H1 (cell line): ENCODE results near the gene TMSB10. TPM values are rescaled to one million over a fixed set of nuclear protein-coding genes. Genes with fewer than 3 reads are reported as not detected.

Source experiments
- CTCF ChIA-PET: fragments of 300-600 bp; sonication (Branson Sonifier 250); formaldehyde crosslinking; loops from one replicate; lab custom pipeline; 2021; ENCODE audit not compliant: partially characterized antibody; lab: Charles Lee
- POLR2A ChIA-PET: fragments of 300-600 bp; sonication (Branson Sonifier 250); formaldehyde crosslinking; loops from one replicate; lab custom pipeline; 2021; ENCODE audit warnings: inconsistent platforms; ENCODE audit not compliant: partially characterized antibody; lab: Charles Lee
- DNase-seq, 2 experiments: peaks; one replicate each; pipeline versions ENCODE4 v3.0.0 to v3.0.0-alpha.2; 2010 to 2022; ENCODE audit warnings: low spot score in 2 of 2, low read depth in 1 of 2, mixed read lengths in 1 of 2
- FAIRE-seq: peaks from 2 replicates; lab custom pipeline; 2011; peaks lifted over from hg19 to GRCh38; lab: Jason Lieb, UNC
- H2AFZ ChIP-seq: 2 replicates; pipeline ENCODE4 v1.8.1; 2012; ENCODE audit warnings: low read length, inconsistent platforms
- H2AK5ac ChIP-seq: 2 replicates; pipeline ENCODE4 v1.6.1; 2013; ENCODE audit warnings: low read depth, low read length
- H2BK120ac ChIP-seq: replicated peaks from 2 replicates; pipeline ENCODE3; 2013; ENCODE audit warnings: low read depth, low read length, inconsistent platforms
- H2BK12ac ChIP-seq: 2 replicates; pipeline ENCODE4 v1.6.1; 2013; ENCODE audit warnings: low read depth, low read length
- H2BK15ac ChIP-seq: 2 replicates; pipeline ENCODE4 v1.6.1; 2013; ENCODE audit warnings: low read length
- H2BK20ac ChIP-seq: 2 replicates; pipeline ENCODE4 v1.6.1; 2013; ENCODE audit warnings: low read length
- H2BK5ac ChIP-seq: 2 replicates; pipeline ENCODE4 v1.6.1; 2013; ENCODE audit warnings: low read depth, low read length
- H3K14ac ChIP-seq: 2 replicates; pipeline ENCODE4 v1.6.1; 2013; ENCODE audit warnings: inconsistent platforms; ENCODE audit not compliant: insufficient read length
- H3K18ac ChIP-seq: 2 replicates; pipeline ENCODE4 v1.6.1; 2013; ENCODE audit warnings: low read length; ENCODE audit errors: extremely low read depth
- H3K23ac ChIP-seq: 2 replicates; pipeline ENCODE4 v1.6.1; 2013; ENCODE audit warnings: inconsistent platforms; ENCODE audit not compliant: insufficient read length
- H3K23me2 ChIP-seq: 2 replicates; pipeline ENCODE4 v1.6.1; 2013; ENCODE audit warnings: low read depth, low read length
- H3K27ac ChIP-seq: 2 replicates; pipeline ENCODE4 v1.6.1; 2011; ENCODE audit warnings: low read depth, low read length, inconsistent platforms
- H3K27me3 ChIP-seq, 4 experiments: replicated peaks in 1 of 4; 1 replicate in 1 of 4; 2 replicates in 3 of 4; pipeline versions ENCODE4 v1.6.1 to v1.8.1; 2011 to 2013; ENCODE audit warnings: low read length in 3 of 4, mild to moderate bottlenecking in 3 of 4, inconsistent platforms in 2 of 4, mixed read lengths in 2 of 4, moderate library complexity in 1 of 4; ENCODE audit not compliant: control insufficient read depth in 3 of 4, insufficient read depth in 3 of 4; ENCODE audit errors: extremely low read depth in 1 of 4
- H3K36me3 ChIP-seq, 4 experiments: 2 replicates each; pipeline versions ENCODE4 v1.6.1 to v1.8.1; 2011 to 2013; ENCODE audit warnings: mild to moderate bottlenecking in 4 of 4, low read length in 3 of 4, moderate library complexity in 2 of 4, control low read depth in 1 of 4, inconsistent platforms in 1 of 4; ENCODE audit not compliant: insufficient read depth in 4 of 4, control insufficient read depth in 2 of 4
- H3K4ac ChIP-seq: replicated peaks from 2 replicates; pipeline ENCODE3; 2013; ENCODE audit warnings: low read length, low read depth, mixed read lengths, inconsistent platforms; ENCODE audit not compliant: insufficient read length
- H3K4me1 ChIP-seq, 4 experiments: replicated peaks in 1 of 4; 1 replicate in 1 of 4; 2 replicates in 3 of 4; pipeline versions ENCODE4 v1.6.1 to v1.8.1; 2011 to 2013; ENCODE audit warnings: low read length in 3 of 4, inconsistent platforms in 2 of 4, mixed read lengths in 1 of 4; ENCODE audit not compliant: insufficient read depth in 4 of 4, control insufficient read depth in 3 of 4
- H3K4me2 ChIP-seq, 2 experiments: 2 replicates each; pipeline versions ENCODE4 v1.6.1 to v1.8.1; 2011 to 2013; ENCODE audit warnings: low read depth in 2 of 2, low read length in 2 of 2, control low read depth in 1 of 2, inconsistent platforms in 1 of 2, mild to moderate bottlenecking in 1 of 2; ENCODE audit not compliant: insufficient read depth in 1 of 2
- H3K4me3 ChIP-seq, 4 experiments: fragments of 200-600, 300-600 bp in 1 of 4; sonication (generic), shearing (Covaris generic), sonication (Bioruptor Twin) in 1 of 4; 2 replicates each; pipeline versions ENCODE4 v1.5.1 to v1.8.1; 2011 to 2016; ENCODE audit warnings: low read length in 4 of 4, low read depth in 3 of 4, control low read depth in 2 of 4, inconsistent platforms in 2 of 4, mild to moderate bottlenecking in 2 of 4, mixed read lengths in 1 of 4, moderate library complexity in 1 of 4; ENCODE audit not compliant: insufficient read depth in 2 of 4; ENCODE audit errors: extremely low read depth in 1 of 4
- H3K56ac ChIP-seq: replicated peaks from 2 replicates; pipeline ENCODE3; 2013; ENCODE audit warnings: low read depth, mild to moderate bottlenecking, mixed read lengths, low read length, inconsistent platforms; ENCODE audit not compliant: insufficient read length
- H3K79me1 ChIP-seq: 2 replicates; pipeline ENCODE4 v1.6.1; 2013; ENCODE audit warnings: low read depth, low read length, control low read depth
- H3K79me2 ChIP-seq, 2 experiments: 2 replicates each; pipeline versions ENCODE4 v1.6.1 to v1.8.1; 2012 to 2013; ENCODE audit warnings: low read length in 2 of 2, mild to moderate bottlenecking in 2 of 2, inconsistent platforms in 1 of 2; ENCODE audit not compliant: insufficient read depth in 2 of 2, control insufficient read depth in 1 of 2
- H3K9ac ChIP-seq, 4 experiments: replicated peaks in 1 of 4; 1 replicate in 1 of 4; 2 replicates in 3 of 4; pipeline versions ENCODE4 v1.6.1 to v1.8.1; 2011 to 2013; ENCODE audit warnings: low read depth in 3 of 4, low read length in 3 of 4, control low read depth in 2 of 4, mild to moderate bottlenecking in 2 of 4, moderate library complexity in 2 of 4, inconsistent platforms in 1 of 4; ENCODE audit errors: extremely low read depth in 1 of 4
- H3K9me3 ChIP-seq, 2 experiments: 2 replicates each; pipeline versions ENCODE4 v1.6.1 to v1.8.1; 2012 to 2013; ENCODE audit warnings: mild to moderate bottlenecking in 2 of 2, moderate library complexity in 2 of 2, control low read depth in 1 of 2, inconsistent platforms in 1 of 2, low read depth in 1 of 2, low read length in 1 of 2, mixed read lengths in 1 of 2; ENCODE audit not compliant: insufficient read depth in 2 of 2
- H4K20me1 ChIP-seq, 2 experiments: replicated peaks in 1 of 2; 2 replicates each; pipeline versions ENCODE3 to v1.8.1; 2011 to 2013; ENCODE audit warnings: inconsistent platforms in 2 of 2, low read length in 2 of 2, mild to moderate bottlenecking in 1 of 2; ENCODE audit not compliant: insufficient read depth in 2 of 2, control insufficient read depth in 1 of 2
- H4K5ac ChIP-seq: 2 replicates; pipeline ENCODE4 v1.6.1; 2013; ENCODE audit warnings: low read length, low read depth, mixed read lengths, inconsistent platforms; ENCODE audit not compliant: insufficient read length
- H4K8ac ChIP-seq: 2 replicates; pipeline ENCODE4 v1.8.0; 2013; ENCODE audit warnings: mild to moderate bottlenecking, moderate library complexity, low read length, inconsistent platforms; ENCODE audit not compliant: insufficient read depth; ENCODE audit errors: extremely low read depth
- H4K91ac ChIP-seq: replicated peaks from 2 replicates; pipeline ENCODE3; 2013; ENCODE audit warnings: low read length, mixed read lengths, inconsistent platforms; ENCODE audit not compliant: insufficient read length
- EZH2 ChIP-seq: fragments of 200-600 bp; sonication (generic); IDR thresholded peaks from 2 replicates; pipeline ENCODE4 v1.7.1; 2012; ENCODE audit warnings: low read depth, mild to moderate bottlenecking, moderate library complexity, low read length, inconsistent platforms; ENCODE audit not compliant: severe bottlenecking
- FOSL1 ChIP-seq: IDR thresholded peaks from 2 replicates; pipeline ENCODE4 v1.6.1; 2011; ENCODE audit warnings: mild to moderate bottlenecking, low read depth, low read length, moderate library complexity; ENCODE audit not compliant: insufficient read depth
- HDAC6 ChIP-seq: IDR thresholded peaks from one replicate; pipeline ENCODE4 v1.7.1; 2012; ENCODE audit warnings: low read depth, mild to moderate bottlenecking, inconsistent platforms, low read length, moderate library complexity
- KDM1A ChIP-seq: fragments of 200-600, 300-600 bp; sonication (generic); IDR thresholded peaks from 2 replicates; pipeline ENCODE4 v1.7.1; 2016; ENCODE audit warnings: mild to moderate bottlenecking, low read length, borderline replicate concordance
- KDM5A ChIP-seq: fragments of 200-600 bp; IDR thresholded peaks from 2 replicates; pipeline ENCODE4 v1.7.1; 2012; ENCODE audit warnings: mild to moderate bottlenecking, low read length, inconsistent platforms, mixed read lengths
- TBP ChIP-seq: IDR thresholded peaks from 2 replicates; pipeline ENCODE4 v1.6.1; 2011; ENCODE audit warnings: low read depth, low read length, improper control_type of control experiment
- USF2 ChIP-seq: IDR thresholded peaks from 2 replicates; pipeline ENCODE4 v1.6.1; 2011; ENCODE audit warnings: low read length, improper control_type of control experiment
- ZNF274 ChIP-seq: IDR thresholded peaks from 2 replicates; pipeline ENCODE4 v1.7.0; 2012; ENCODE audit warnings: low read length, borderline replicate concordance; ENCODE audit errors: extremely low read depth
- WGBS, 2 experiments: shearing (Covaris generic) in 1 of 2; methylation state at CpG; one replicate each; pipeline versions ENCODE4 v1.1.6 to v1.1.7; 2013 to 2015; ENCODE audit warnings: low lambda C conversion rate in 2 of 2, mixed read lengths in 2 of 2, inconsistent platforms in 1 of 2, low coverage in 1 of 2, missing lambda C conversion rate in 1 of 2; ENCODE audit not compliant: insufficient replicate concordance in 2 of 2, insufficient coverage in 1 of 2, insufficient read length in 1 of 2; ENCODE audit errors: extremely low coverage in 1 of 2, missing lambda C conversion rate in 1 of 2; 5-methylcytosine and 5-hydroxymethylcytosine counted together
- polyA plus RNA-seq, 7 experiments: library from polyadenylated mRNA; depleted of rRNA in 3 of 7; stranded (reverse) in 5 of 7; unstranded in 2 of 7; fragments of >200 nt in 5 of 7; fragments of 200-250 nt in 2 of 7; gene quantifications; 1 replicate in 5 of 7; 2 replicates in 1 of 7; 4 replicates in 1 of 7; pipeline versions ENCODE4 v1.2.1 to v1.2.3, GENCODE V29; 2011 to 2013; ENCODE audit warnings: missing spikeins in 2 of 7, mixed read lengths in 2 of 7
- total RNA-seq: library from RNA; stranded (reverse); fragmentation: NEBNext Ultra II Directional; extraction: Animal tissue kit (Norgen Biotek cat#: 25700); gene quantifications from 2 replicates; pipeline ENCODE4 v1.2.1, GENCODE V29; 2021

TMSB10 gene
- total and polyA plus RNA-seq, 2 of the 8 experiments (the other 6 are each of a cell fraction or from before 2014, with no cell fraction given) = 593 to 1,075 TPM

GRCh38 chr2:84931384-84931821, 25.9 kb downstream of the TMSB10 start:
- H3K4me1 ChIP-seq = no peaks in the 10 kb centered on the region
- H3K18ac ChIP-seq = no peak overlapping the region
- no peaks in the 10 kb centered on the region for H3K79me1 ChIP-seq
- H3K36me3 ChIP-seq = no peaks in the 10 kb centered on the region
- H3K14ac ChIP-seq = no peak overlapping the region
- no peak overlapping the region for H3K4ac ChIP-seq
- no peak for FAIRE-seq
- WGBS, 2 experiments = 89% methylated on average over 1 of the region's 1 CpG; no CpG with 5 or more reads in 1 of the 2 experiments
- no peak for TF ChIP-seq TBP
- TF ChIP-seq KDM5A = no peak
- TF ChIP-seq HDAC6 = no peak
- no peak for TF ChIP-seq USF2
- TF ChIP-seq ZNF274 = no peak
- no peak for TF ChIP-seq EZH2
- TF ChIP-seq KDM1A = no peak
- no peak for TF ChIP-seq FOSL1
- H3K4me2 ChIP-seq = no peak overlapping the region
- H3K79me2 ChIP-seq = no peaks in the 10 kb centered on the region
- no peak overlapping the region for H3K4me3 ChIP-seq
- no peak overlapping the region for H3K56ac ChIP-seq
- CTCF ChIA-PET = interaction anchor here (0.8 to 1.5 kb wide), 5 partner anchors 8 to 82 kb away, joined by 3 to 5 read pairs (median 4); no protein-coding TSS in a partner anchor
- H3K9ac ChIP-seq = no peak overlapping the region
- no peak overlapping the region for H3K23ac ChIP-seq
- no peaks in the 10 kb centered on the region for H4K20me1 ChIP-seq
- no peak overlapping the region for H2BK20ac ChIP-seq
- H4K8ac ChIP-seq = no peak overlapping the region
- DNase-seq = no peak
- H2BK120ac ChIP-seq = no peak overlapping the region
- no peak overlapping the region for H2AK5ac ChIP-seq
- H2BK15ac ChIP-seq = no peak overlapping the region
- no peaks in the 10 kb centered on the region for H3K23me2 ChIP-seq
- H3K27ac ChIP-seq = no peak overlapping the region
- H3K27me3 ChIP-seq = peaks cover 0 to 5% (median 2%) of the 10 kb centered on the region in 4 experiments; a peak in 1 of 7 replicates
- POLR2A ChIA-PET = interaction anchor here (1.6 to 1.8 kb wide), 2 partner anchors 13 to 27 kb away, joined by 4 to 5 read pairs; no protein-coding TSS in a partner anchor
- 0 out of 2 replicates have a peak overlapping the region, but pooled peaks have one; percentile 5 for H2BK12ac ChIP-seq
- no peaks in the 10 kb centered on the region for H3K9me3 ChIP-seq
- no peak overlapping the region for H4K5ac ChIP-seq
- H2BK5ac ChIP-seq = no peak overlapping the region
- H2AFZ ChIP-seq = no peak overlapping the region
- no peak overlapping the region for H4K91ac ChIP-seq
